ENCODE measurements around the gene PATJ. TPM values are rescaled to one million over a fixed set of nuclear protein-coding genes. Genes with fewer than 3 reads are reported as not detected.
A peak's percentile ranks its signal among the peaks of the same experiment; 100 is the strongest.

The PATJ gene
- total and polyA plus RNA-seq, 2 experiments from 2014 or later = 10.8 to 18.7 TPM

GRCh38 chr1:61807606-61808140, 65.4 kb downstream of the PATJ start:
- Histone ChIP-seq H3K27me3 (no peaks in the 10 kb centered on the region), H3K36me3 (peaks cover 12% of the 10 kb centered on the region), H3K9me3 (ENCODE audit: low read depth) (no peaks in the 10 kb centered on the region), H3K4me3 (no peak overlapping the region), H3K4me1 (ENCODE audit: low read depth) (no peaks in the 10 kb centered on the region), H3K27ac (no peak overlapping the region)
- DNase-seq (ENCODE audit: low read depth in 1 of 2, low spot score in 1 of 2) = no peak
- TF ChIP-seq CTCF (IDR thresholded peaks at IDR 0.05; ENCODE audit: low read depth, low read length) = no peak

GRCh38 chr1:61808321-61808720, 66.0 kb downstream of the PATJ start:
- Histone ChIP-seq H3K9me3 (ENCODE audit: low read depth) (no peaks in the 10 kb centered on the region), H3K4me1 (ENCODE audit: low read depth) (no peaks in the 10 kb centered on the region), H3K4me3 (no peak overlapping the region), H3K36me3 (peaks cover 8% of the 10 kb centered on the region), H3K27ac (no peak overlapping the region), H3K27me3 (no peaks in the 10 kb centered on the region)
- TF ChIP-seq CTCF (IDR thresholded peaks at IDR 0.05; ENCODE audit: low read depth, low read length) = no peak
- no peak for DNase-seq (ENCODE audit: low read depth in 1 of 2, low spot score in 1 of 2)

GRCh38 chr1:61808968-61809367, 66.7 kb downstream of the PATJ start:
- H3K27ac ChIP-seq = no peak overlapping the region
- H3K27me3 ChIP-seq = no peaks in the 10 kb centered on the region
- no peak for TF ChIP-seq CTCF (IDR thresholded peaks at IDR 0.05; ENCODE audit: low read depth, low read length)
- H3K9me3 ChIP-seq (ENCODE audit: low read depth) = no peaks in the 10 kb centered on the region
- H3K4me1 ChIP-seq (ENCODE audit: low read depth) = no peaks in the 10 kb centered on the region
- H3K36me3 ChIP-seq = peaks cover 7% of the 10 kb centered on the region
- H3K4me3 ChIP-seq = no peak overlapping the region
- peak in 1 of 2 donors; percentile 48 for DNase-seq (ENCODE audit: low read depth in 1 of 2, low spot score in 1 of 2)

- Histone ChIP-seq H3K27ac (no peak overlapping the region), H3K9me3 (ENCODE audit: low read depth) (no peaks in the 10 kb centered on the region), H3K27me3 (no peaks in the 10 kb centered on the region), H3K4me1 (ENCODE audit: low read depth) (peaks cover 21% of the 10 kb centered on the region), H3K4me3 (no peak overlapping the region), H3K36me3 (no peaks in the 10 kb centered on the region)
- no peak for TF ChIP-seq CTCF (IDR thresholded peaks at IDR 0.05; ENCODE audit: low read depth, low read length)
- DNase-seq (ENCODE audit: low read depth in 1 of 2, low spot score in 1 of 2) = peak in 1 of 2 donors; percentile 5
Observed at GRCh38 chr1:61812916-61813315, 70.6 kb downstream of the PATJ start.

GRCh38 chr1:61816191-61816590, 73.9 kb downstream of the PATJ start:
- H3K9me3 ChIP-seq (ENCODE audit: low read depth) = no peaks in the 10 kb centered on the region
- no peak for DNase-seq (ENCODE audit: low read depth in 1 of 2, low spot score in 1 of 2)
- no peaks in the 10 kb centered on the region for H3K36me3 ChIP-seq
- no peak overlapping the region for H3K4me3 ChIP-seq
- peaks cover 34% of the 10 kb centered on the region for H3K4me1 ChIP-seq (ENCODE audit: low read depth)
- no peaks in the 10 kb centered on the region for H3K27me3 ChIP-seq
- TF ChIP-seq CTCF (IDR thresholded peaks at IDR 0.05; ENCODE audit: low read depth, low read length) = no peak
- H3K27ac ChIP-seq = no peak overlapping the region
